ENCODE results near the gene INCENP.
A peak's percentile ranks its signal among the peaks of the same experiment; 100 is the strongest.

Gene INCENP

DNA sequence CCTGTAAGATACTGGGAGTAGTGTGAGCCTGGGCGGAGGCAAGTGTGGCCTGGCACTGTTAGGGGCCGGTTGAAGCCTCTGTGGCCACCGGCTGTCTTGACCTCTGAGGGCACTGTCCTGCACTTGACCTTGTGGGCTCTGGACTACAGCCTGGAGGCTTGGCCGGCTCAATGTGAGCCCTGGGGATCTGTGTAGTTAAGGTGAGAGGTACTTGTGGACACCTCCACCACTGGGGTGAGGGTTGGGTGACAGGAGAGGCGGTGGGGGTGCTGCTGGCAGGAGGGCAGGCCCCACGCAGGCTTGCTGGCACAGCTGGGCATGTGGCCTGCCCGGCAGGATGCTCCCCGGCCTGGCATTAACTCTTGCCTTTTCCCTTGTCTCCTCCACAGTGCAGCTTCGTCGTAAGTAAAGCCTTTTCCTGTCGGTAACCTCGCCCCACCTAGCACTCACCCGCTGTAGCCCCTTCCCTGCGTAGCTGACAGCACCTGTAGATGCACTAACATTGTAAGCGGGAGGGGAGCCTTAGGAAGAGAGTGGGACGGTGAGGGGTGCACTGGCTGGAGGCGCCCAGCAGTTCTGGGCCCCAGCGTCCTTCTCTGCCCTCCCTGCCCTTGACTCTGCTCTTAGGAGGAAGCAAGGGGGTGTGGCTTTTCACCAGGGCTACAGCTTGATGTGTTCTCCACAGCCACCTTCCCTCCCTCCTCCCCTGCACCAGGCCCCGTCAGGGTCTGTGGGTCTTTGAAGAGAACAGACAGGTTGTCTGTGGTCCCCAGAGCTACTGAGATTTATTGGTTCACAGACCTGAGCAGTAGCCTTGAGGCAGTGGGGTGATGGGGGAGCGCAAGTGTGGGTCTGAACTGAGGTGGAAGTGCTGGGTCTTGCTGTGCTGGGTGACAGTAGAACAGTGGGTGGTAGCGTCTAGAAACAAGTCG lies 17.6 kb downstream of the INCENP start:
- DNase-seq = no peak

DNA sequence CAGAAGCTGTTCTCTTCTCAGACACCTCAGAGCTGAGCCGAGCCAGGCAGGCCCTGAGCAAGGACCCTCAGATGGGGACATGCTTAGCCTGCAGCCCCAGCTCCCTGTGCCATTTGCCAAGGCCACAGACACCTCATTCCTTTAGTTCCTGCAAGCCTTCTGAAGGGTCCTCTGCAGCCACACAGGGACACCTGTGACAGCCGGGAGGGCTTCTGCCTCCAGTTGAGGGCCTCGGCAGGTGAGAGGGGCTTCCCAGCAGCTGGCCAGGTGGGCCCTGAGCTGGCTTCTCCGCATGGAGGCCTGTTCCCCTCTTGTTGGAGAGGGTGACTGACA lies 18.2 kb downstream of the INCENP start:
- no peak for DNase-seq

GRCh38 chr11:62142921-62143320 lies 19.1 kb downstream of the INCENP start:
- no peak for DNase-seq

GRCh38 chr11:62143727-62144126 lies 19.9 kb downstream of the INCENP start:
- DNase-seq = no peak

DNA sequence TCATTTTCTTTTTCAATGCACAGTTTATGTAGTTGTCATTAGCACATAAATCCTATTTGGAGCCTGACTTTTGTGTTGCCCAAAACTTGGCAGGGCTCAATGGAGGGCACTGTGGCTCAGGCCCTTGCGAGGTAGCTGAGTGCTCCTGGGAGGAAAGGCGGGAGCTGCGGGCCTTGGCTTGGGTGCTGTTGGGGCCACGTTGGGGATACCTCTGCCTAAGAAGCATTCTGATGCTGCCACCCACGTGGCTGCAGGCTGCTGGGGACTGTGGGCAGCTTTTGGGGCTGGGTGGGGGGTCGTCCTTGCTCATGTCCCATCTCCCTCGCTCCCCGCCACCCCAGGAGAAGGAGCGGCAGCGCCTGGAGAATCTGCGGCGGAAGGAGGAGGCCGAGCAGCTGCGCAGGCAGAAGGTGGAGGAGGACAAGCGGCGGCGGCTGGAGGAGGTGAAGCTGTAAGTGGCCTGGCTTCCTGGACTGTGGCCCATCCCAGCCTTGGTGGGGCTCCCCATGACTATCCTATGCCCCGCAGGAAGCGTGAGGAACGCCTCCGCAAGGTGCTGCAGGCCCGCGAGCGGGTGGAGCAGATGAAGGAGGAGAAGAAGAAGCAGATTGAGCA lies 20.9 kb downstream of the INCENP start:
- DNase-seq = no peak

DNA sequence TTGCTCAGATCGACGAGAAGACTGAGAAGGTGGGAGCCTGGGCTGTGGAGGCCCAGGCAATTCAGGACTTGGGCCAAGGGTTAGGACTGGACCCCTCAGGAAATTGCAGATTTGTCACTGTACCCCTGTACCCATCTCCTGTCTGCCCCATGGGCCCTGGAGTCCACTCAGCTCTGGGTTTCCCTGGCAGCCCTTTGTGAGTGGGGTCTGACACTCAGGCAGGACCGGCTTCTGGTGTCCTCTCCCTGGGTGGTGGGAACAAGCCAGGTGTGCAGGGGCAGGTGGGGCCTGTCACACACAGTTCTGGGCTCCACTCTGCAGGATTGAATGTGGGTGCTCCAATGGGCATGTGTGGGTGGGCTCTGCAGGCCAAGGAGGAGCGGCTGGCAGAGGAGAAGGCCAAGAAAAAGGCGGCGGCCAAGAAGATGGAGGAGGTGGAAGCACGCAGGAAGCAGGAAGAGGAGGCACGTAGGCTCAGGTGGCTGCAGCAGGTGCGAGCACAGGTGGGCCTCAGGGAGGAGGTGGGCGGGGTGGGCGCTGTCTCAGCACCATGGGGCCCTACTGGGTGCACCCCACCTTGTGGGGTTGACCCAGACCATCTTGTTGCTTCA lies 21.6 kb downstream of the INCENP start:
- DNase-seq = no peak

DNA sequence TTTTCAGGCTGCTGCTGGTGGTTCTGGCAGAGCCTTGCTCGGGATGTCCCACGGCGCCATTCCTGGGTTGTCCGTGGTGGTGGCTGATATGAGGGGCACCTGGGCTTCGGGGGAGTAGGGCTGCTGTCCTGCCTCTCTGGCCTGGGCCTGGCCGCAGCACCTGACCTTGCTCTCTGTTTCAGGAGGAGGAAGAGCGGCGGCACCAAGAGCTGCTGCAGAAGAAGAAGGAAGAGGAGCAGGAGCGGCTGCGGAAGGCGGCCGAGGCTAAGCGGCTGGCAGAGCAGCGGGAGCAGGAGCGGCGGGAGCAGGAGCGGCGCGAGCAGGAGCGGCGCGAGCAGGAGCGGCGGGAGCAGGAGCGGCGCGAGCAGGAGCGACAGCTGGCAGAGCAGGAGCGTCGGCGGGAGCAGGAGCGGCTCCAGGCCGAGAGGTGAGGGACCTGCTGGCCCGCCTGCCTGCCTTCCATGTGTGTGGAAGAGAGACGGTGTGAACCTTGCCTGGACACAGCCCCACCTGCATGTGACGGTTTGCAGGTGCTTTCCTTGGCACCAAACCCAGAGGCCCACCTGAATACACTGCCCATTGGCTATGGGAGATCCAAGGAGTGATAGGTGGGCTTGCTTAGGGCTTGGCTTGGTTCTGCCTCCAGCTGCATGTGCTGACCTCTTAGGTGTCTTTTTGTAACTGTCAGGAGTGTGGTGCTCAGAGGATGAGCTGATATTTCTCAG lies 22.8 kb downstream of the INCENP start:
- DNase-seq = no peak

DNA sequence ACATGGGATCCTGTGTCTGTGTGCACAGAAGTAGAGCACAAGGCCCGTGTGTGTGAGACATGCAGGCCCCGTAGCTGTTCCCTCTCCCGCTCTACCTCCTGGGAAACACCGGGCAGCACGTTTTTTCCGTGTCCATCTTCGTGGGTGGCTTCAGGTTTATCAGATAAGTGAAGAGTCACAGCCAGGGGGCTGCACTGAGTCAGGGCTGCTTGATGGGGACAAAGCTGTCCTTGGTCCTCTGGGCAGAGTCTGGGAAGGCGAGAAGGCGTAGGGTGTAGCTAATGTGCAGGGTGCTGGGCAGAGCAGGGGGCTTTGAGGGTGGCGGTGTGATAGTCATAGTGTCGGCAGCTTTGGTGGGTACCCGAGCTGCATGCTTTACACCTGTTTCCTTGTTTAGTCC lies 23.7 kb downstream of the INCENP start:
- DNase-seq = no peak

GRCh38 chr11:62148271-62148980 lies 24.6 kb downstream of the INCENP start:
- no peak for DNase-seq

DNA sequence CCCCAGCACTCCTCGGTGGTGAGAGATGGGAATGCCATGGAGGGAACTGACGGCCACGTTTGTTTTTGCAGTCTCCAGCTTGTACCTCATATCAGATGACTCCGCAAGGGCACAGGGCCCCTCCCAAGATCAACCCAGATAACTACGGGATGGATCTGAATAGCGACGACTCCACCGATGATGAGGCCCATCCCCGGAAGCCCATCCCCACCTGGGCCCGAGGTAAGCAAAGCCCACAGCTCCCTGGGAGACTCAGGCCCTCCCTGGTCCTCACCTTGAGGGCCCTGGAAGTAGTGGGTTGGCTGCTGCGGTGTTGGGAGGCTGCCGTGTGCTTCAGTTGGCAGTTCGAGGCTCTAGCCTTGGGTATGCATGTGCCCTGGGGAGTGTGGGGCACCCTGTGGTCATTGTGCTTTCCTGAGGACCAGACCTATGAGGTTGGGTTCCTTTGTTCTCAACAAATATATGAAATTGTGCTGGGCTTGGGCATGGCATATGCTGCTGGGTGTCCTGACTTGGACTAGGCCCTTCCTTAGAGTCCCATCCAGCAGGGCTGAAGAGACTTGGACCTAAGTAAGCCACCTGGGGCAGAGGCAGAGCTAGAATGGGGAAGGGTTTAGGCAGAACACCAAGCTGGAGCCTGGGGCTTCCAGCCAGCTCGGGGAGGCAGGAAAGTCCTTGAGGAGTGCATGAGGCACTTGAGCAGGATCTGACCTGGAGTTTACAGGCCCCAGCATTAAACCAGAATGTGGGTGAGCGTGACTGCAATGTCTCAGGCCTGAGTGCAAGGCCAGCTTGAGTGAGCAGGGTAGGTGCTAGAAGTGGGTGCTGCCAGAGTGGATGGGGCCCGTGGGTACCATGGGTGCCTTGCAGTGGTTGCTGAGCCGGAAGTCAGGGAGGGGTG lies 26.4 kb downstream of the INCENP start:
- DNase-seq = no peak

DNA sequence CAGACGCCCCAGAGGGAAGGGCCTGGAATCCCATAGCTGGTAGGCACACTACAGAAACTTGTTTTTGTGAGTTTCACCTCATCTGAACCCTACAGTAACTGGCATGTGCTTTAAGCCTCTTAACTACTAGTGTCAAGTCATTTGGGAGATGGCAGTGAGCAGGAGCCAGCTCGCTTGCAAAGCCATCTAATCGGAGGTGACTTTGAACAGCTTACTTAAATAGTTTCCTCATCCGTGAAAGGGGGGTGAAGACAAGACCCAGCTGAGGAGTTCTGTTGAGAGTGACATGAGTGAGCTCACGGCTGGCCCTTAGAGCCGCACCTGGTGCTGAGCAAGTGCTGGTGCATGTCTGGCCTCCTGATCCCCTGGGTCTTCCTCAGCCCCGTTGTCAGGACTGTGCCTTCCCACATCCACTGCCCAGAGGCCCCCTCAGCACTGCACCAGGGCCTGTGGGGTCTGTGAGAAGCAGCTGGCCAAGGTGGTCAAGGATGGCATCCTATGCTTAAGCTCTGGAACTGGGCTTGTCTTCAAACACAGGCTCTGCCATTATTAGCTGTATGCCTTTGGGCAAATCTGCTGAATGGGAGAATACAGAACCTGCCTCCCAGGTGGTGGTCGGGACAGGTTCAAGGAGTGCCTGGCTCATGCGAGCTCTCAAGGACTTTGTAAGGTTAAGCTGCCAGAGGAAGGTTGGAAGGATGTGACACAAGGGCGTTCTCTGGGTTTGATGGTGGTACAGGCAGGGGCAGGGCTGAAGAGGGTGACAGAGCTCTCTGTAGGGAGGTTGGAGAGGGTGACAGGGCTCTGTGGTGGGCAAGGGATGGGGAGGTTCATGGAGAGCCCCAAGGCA lies 27.3 kb downstream of the INCENP start:
- no peak for DNase-seq

DNA sequence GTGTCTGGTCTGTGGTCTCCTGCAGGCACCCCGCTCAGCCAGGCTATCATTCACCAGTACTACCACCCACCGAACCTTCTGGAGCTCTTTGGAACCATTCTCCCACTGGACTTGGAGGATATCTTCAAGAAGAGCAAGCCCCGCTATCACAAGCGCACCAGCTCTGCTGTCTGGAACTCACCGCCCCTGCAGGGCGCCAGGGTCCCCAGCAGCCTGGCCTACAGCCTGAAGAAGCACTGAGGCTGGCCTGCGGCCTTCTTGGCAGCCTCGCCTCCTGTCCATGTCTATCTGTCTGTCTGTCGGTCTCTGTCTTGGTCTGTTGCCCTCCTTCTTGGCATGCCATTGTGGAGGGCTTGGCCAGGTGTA lies 27.9 kb downstream of the INCENP start:
- DNase-seq = no peak

GRCh38 chr11:62152245-62153086 lies 28.7 kb downstream of the INCENP start:
- no peak for DNase-seq

DNA sequence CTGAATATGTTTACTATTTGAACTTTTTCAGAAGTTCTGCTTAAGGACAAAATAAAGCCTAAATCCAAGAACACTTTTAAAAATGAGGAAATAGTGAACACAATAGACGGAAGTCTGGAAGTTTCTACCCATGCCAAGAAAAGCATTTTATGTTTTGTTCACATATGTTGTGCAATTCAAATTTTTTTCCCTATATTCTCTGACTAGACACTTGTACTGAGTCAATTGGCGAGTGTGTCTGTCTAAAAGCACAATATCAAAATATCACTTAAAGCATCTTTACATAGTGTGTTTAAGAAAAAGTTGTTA lies 29.2 kb downstream of the INCENP start:
- no peak for DNase-seq

- DNase-seq = no peak
Observed at GRCh38 chr11:62153617-62154016, 29.8 kb downstream of the INCENP start.

GRCh38 chr11:62157603-62158002 lies 33.8 kb downstream of the INCENP start:
- no peak for DNase-seq

DNA sequence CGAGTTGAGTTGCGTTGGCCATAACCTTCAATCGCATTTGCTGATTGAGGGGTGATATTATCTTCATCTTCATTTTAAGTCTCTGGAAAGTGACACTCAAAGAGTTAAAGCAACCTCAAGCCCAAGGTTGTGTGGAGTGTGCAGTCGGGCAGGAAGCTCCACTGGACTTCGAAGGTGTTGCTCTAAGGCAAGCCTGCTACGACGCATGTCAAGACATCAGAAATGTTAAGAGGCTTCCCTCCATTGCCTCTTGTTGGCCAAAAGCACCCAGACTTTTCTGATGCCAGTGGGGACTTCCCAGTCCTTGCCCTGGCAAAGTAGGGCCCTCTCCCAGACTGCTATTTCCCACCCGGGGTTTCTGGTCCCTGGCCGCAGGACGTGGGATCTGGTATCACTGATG lies 42.6 kb downstream of the INCENP start:
- no peak for DNase-seq

GRCh38 chr11:62169448-62169847 lies 45.6 kb downstream of the INCENP start:
- no peak for DNase-seq

GRCh38 chr11:62169935-62170334 lies 46.1 kb downstream of the INCENP start:
- DNase-seq = no peak

DNA sequence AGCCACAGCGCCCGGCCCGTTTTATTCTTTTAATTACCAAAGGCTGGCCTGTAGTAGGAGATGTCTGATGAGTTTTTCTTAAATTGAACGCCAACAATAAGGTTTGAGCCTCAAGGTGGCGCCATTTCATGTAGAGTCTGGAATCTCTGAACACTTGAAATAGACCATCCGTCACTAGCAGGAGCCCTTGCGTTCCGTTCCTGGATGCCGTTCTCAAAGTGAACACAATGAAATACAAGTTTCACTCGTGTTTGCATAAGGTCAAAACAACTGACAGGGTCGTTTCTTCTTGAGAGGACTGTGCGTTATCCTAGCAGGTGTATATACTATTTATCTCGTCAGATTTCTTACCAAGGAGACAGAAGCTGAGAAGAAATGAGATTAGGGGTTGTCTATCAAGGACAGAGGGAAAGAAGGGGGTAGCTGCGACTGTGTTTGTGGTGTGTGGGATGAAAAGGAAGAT lies 47.5 kb downstream of the INCENP start:
- DNase-seq = peak; percentile 72

Data from activated T-cell treated with anti-CD3 and anti-CD28 coated beads for 4 hours (primary cell).